Stimulated activated CD4-positive, alpha-beta T cell treated with anti-CD3 and anti-CD28 coated beads, Interleukin-12 subunit alpha, Interleukin-12 subunit beta, amount 100 ng/mL, for 4 hours (primary cell): Measurements from ENCODE around the gene TSPAN11.
"Not testable (repeated sequence)": the region's sequence is repeated elsewhere in the genome, so short reads cannot be mapped to it uniquely, and the experiment has no call there.

Experiments used
- DNase-seq: peaks from one replicate; pipeline ENCODE4 v3.0.0-alpha.2; 2020

TSPAN11 gene

DNA sequence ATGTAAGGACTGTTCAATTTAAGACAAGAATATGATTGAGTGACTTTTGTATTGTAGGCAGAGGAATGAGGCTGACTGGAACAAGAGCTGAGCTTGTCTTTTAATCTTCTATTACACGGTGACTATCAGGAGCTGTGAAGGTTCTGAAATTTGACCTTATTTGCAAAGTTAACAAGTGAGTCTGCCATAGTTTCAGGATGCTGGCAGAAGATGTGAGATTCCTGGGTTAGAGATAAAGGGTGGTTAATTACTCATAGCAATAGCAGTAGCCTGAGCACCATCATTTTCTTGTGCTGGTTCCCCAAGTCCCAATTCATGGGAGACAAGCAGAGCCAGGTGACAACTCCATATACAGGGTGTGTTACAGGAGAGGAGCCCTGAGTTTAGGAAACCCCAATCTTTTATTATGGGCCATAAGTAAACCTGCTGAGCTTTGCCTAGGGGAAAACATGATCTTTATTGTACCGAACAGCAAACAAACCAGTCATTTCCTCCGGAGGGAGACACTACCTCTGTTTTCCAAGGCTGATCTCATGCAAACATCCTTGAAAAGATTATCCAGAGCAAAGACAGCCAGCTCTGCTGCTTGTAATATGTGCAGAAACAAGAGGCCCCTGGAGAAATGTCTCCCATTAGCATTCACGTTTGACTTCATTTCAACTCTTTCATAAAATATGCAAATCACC, 95.4 kb downstream of the TSPAN11 start:
- DNase-seq, result no peak

DNA sequence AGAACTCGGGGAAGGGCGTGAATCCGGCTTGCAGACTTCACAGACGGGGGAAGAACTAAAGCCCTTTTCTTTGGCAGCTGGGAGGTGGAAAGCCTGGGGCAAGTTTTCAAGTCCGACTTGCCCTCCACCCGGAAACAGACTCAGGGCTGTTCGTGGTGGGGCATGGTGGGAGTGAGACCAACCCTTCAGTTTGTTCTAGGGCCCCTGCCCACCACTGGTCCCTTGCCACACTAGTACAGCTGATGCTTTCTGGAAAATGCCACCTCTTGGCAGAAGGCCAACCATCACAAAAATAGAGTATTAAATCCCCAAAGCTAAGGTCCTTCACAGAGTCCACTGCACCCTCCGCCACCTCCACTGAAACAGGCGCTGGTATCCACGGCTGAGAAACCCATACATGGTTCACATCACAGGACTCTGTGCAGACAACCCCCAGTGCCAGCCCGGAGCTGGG, 96.8 kb downstream of the TSPAN11 start:
- no peak for DNase-seq

GRCh38 chr12:31026202-31026601, 99.7 kb downstream of the TSPAN11 start:
- no peak for DNase-seq

DNA sequence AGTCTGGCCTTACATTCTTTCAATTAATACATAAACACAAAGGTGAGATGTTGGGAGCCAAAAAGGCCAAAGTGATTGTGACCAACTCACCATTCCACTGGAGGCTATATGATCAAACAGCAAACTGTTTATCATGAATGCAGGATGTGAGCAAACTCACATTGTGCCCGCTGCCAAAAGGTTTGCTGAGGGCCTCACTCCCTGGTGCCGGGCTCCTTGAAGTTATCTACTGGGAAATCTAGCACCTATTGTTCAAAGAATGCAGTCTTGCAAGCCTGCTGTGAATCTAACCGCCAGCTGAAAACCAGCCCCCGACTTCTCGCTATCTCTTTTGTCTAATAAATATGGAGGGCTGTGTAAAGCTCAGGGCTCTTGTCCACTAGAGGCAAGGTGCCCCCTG, 100.5 kb downstream of the TSPAN11 start:
- DNase-seq, result not testable (repeated sequence)

DNA sequence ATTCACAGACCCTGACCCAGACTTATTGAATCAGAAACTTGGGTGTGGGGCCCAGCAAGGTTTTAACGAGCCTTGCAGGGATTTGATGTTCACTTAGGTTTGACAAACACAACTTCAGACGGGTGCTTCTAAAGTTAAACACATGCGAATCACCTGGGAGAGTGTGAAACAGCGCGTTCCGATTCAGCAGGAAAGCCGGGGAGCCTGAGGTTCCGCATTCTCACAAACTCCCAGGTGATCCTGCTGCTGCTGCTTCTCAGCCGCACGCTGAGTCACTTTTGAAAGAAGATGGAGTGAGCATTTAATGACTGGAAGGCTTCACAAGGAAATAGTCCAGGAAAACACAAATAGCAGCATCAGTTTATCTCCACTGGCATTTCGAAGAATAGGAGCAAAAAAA, 102.9 kb downstream of the TSPAN11 start:
- DNase-seq, result no peak

DNA sequence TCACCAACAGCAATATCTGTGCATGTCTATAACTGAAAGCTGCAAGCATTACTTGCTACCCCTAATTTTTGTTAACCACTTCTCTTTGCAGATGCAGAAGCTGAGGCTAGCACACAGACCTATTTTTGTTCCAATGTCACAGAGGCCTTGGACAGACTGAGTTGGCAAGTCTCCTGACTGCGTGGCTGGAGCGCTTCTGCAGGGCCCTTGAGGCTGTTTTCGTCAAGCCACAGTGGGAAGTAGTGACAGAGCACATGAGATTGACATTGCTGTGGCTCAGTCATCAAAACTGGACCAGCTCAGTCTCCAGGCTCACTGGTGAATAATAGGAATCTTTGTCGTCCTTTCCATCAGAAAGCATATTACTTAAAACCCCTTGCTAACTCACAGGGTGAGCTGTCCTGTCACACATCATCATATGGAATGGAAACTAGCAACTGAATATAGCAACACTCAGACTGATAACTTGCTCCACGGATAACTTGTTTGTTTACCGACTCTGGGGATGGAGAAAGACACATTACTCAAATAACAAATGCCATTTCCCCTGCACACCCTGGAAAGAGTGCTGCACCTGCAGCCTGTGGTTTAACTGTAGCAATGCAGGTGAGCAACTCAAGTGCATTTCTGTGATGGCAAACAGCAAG, 103.5 kb downstream of the TSPAN11 start:
- no peak for DNase-seq

DNA sequence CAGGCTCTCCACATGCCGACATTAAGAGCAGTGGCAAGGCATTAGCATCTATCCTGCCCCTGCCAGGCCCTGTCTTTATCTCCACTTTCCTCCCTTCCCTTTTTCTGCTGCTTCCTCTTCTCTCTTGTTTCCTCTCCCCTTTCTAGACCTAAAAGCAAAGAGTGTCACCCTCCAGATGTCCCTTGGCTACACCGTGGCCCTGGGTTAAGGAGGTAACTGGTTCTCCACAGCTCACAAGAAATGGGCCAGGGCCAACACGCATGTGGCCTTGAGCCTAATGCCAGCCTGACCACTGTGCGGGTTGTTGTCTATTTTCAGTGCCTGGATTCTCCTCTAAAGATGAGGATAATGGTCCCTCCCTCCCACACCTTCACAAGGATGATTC, 105.4 kb downstream of the TSPAN11 start:
- no peak for DNase-seq

- DNase-seq, result no peak
These were observed 106.6 kb downstream of the TSPAN11 start for GRCh38 chr12:31033146-31033545.

GRCh38 chr12:31033681-31034080, 107.1 kb downstream of the TSPAN11 start:
- DNase-seq, result no peak

DNA sequence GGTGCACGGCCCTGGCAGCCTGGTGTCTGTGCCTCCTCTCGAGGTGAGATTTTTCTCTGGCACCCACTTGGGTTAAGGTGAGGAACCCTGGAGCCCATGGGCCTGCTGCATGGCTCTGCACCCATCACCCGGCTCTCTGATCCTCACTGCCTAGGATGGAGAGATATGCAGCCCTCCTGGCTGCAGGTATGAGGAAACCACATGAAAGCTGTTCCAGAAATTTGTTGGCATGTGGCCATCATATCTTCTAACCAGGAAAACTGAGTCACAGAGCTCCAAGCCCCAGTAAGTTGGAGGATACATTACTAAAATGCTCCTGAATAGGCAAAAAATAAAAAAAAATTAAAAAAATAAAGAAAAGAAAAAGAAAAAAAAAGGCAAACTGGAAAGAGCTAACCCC, 107.8 kb downstream of the TSPAN11 start:
- DNase-seq, result no peak

DNA sequence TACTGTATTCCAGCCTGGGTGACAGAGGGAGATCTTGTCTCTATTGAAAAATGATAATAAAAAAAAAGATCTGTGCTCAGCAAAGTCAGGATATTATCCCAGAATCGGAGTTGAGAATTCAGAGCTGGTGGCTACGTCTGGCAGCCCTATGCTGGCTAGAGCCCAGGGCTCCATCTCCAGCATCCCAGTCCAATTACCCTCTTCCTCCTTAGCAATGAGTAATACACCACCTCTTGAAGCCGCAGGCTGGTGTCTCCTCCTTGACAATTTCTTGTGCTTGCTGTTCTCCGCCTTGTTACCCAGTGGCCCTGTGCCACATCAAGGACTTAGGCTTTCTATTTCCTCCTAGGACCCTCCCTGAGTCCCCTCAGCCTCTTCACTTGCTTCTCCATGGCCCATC, 108.7 kb downstream of the TSPAN11 start:
- no peak for DNase-seq

GRCh38 chr12:31035967-31036665, 109.6 kb downstream of the TSPAN11 start:
- no peak for DNase-seq

- no peak for DNase-seq
These were observed 110.5 kb downstream of the TSPAN11 start for GRCh38 chr12:31037028-31037427.

DNA sequence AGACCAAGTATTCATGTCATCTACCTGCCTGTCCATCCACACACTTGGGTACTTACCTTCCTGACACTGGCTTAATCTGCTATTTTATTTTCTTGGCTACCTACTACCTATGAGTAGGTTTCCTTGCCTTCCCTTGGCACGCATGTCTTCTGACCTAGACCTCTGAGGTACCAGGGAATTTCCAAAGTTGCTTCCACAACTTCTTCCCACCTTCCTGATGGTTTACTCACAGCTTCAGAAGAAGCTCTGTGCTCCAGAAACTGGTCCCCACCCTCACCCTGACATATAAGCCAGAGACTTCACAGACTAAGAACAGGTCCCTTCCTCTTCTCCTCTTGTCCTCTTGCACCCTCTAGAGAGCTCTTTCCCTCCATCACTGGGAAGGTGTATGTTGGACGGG, 111.4 kb downstream of the TSPAN11 start:
- no peak for DNase-seq

DNA sequence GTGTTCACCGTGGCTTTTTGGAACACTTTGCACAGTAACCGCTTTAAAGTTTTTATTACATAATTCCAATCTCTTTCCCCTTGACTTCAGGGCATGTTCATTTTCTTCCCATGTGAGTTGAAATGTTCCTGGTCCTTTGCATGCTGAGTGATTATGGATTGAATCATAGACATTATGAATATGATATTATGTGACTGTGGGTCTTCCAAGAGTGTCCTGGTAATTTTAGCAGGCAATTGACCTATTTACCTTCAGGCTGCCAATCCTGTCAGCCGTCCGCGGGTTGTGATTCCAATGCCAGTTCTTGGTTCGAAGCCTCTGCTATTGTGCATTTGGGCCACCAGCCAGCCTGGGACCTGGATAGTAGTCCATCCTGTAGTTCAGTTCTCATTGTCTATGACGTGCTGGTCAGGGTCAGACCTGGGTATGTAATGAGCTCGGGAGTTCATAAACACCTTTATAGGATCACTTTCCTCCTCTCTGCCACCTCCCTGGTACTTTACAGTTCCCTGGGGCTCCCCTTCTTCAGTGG, 114.6 kb downstream of the TSPAN11 start:
- no peak for DNase-seq
